HG03097 (cell line): ENCODE results near the gene SAP30BP.

Experiments
- ATAC-seq: cut with Tn5 transposase; IDR thresholded peaks from one replicate; pipeline ENCODE4 v1.9.1; 2021; ENCODE audit not compliant: unreplicated experiment, low FRiP score

Gene SAP30BP

DNA sequence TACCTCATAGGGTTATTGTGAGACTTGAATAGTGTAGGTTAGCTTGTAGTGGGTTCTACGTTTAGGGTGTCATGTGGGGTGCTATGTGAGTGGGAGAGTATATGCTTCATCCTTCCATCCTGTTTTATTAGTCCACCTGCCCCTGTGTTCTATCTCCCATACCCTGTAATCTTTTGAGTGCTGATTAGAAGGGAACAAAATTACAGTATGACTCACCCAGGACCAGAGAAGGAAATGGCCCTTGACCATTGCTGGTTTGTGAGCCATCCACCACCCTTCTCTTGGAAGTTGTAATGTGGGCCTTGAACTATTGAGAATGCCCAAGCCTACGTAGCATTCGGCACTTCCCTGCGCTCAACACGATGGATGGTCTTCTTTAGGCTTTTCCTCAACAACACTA, 17.1 kb downstream of the SAP30BP start:
- ATAC-seq, result no peak

DNA sequence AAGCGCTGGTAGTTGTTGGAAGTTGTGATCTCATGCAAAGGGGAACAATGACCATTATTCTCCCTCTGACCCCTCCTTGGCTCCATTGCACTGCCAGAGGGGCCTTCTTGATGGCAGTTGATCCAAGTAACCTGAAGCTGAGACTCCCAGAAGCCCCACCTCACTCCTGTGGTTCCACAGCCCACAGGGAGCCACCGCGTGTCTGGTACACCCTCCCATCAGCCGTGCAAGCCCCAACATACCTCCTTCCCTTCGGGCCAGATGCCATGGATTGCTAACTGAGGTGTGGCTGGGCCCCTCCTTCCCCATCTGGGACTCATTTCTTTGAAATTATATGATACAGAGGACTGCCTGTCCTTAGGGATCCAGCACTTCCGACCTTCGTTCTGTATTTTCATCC, 17.8 kb downstream of the SAP30BP start:
- no peak for ATAC-seq

DNA sequence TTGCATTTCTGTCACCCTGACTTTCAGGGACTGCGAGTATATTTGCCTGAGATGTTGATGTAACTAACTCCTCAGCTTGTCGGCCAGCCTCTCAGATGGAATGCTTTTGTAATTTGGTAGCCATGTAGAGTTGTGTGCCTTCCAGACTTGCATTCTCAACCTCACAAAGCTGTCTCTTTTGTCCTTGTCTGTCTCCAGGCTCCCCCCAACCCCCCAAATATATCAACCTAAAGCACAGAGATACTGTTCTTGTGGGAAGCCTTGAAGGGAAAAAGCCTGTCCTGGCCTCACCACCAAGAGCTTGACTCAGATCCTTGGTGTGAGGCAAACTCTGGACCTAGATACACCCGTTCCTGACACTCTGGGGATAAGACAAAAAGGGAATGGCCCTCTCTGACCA, 18.4 kb downstream of the SAP30BP start:
- no peak for ATAC-seq

DNA sequence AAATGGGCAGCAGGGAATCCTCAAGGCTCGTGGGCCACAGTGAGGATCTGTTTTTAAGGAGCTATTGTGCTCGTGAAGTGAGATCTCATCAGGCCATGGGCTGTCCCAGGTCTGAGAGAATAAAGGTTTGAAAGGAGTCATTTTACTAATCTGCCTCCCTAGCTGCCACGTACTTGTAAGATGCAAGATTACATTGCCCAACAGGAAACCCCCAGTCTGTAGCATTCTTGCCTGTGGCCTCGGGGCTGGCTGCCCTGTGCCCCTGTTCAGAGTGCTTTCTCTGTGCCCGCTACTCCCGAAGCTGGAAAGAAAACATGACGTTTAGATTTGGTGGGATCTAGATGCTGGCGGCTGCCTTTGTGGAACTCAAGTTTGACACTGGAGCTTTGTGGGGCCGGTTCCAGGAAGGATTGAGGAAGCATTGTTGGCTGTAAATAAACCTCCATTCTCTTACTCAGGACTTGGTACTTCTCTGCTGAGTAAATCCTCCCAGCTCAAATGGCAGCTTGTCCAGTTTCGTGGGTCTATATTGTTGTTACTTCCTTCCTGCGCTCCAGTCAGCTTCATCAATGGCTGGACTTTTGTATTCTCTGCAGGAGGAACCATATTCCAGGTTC, 21.2 kb downstream of the SAP30BP start:
- ATAC-seq, result no peak

DNA sequence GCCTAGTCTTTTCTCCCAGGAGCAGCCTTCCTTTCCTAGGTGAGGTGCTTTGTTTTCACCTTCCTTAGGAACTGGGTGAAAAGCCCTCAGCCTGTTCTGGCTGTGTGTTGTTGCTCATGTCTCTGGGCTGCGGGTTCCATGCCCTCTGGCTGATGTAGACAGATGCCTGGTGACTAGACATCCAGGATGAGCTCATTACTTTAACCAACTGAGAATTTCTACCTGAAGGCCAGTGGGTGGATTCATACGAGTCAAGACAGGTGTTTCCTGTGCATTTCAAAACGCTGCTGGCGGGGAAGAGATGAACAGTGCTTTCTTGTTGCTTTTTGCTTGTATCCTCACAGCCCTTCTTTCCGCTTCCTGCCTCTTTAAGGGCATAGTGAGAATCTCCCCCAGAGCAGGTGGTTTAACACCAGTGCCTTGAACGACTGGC, 22.3 kb downstream of the SAP30BP start:
- ATAC-seq, result peak; percentile 44

DNA sequence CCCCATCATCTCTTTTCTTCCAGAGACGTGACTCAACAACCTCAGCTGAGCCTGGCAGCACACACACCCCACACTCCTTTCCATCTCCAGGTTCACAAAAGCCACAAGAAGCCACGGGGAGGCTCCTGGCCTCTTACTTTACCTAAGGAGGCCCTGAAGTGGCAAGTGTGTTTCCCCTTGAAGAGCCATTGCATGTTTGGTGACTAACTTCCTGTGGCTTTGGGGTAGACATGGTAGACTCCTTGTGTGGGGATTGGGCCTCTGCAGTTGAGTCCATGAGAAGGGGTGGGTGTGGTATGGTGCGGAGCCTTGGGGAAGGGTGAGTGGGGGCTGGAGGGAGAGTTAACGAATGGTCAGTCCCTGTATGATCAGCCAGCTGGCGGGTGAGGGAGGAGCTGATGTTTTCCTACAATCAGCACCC, 24.2 kb downstream of the SAP30BP start:
- no peak for ATAC-seq

DNA sequence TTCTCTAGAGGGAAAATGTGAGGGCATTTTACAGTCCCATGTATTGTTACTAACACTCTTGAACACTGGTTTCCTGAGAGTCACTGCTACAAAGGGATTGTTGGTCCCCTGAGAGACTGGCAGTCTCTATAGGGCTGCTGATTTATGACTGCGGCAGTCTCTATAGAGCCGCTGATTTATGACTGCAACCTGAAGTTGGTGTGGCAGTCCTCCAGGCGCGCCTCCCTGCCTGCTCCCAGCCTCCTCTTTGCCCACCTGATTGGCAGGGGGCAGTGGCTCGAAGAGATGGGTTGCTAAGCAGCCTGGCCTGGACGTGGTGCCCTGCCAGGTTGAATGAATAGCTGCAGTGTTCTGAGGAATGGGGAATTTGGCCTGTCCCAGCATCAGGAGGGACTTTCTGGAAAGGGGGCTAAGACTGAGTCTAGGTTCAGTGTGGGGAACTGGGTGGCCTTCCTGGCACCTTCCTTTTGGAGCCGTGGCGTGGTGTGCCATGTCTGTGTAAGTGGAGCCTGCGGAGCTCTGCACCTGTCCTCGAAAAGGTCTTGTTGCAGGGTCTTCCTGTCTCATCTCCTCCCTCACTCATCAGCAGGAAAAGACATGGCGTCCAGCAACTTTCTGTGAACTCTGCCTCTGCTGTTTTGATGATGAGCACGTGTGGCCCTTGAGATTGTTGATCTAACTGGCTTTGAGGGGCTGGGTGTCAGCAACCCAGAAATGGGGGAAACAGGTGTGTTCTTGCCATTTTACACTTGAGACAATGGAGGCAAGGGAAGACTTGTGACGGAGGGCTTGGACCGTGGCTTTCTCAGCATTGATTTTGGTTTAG, 24.9 kb downstream of the SAP30BP start:
- no peak for ATAC-seq

DNA sequence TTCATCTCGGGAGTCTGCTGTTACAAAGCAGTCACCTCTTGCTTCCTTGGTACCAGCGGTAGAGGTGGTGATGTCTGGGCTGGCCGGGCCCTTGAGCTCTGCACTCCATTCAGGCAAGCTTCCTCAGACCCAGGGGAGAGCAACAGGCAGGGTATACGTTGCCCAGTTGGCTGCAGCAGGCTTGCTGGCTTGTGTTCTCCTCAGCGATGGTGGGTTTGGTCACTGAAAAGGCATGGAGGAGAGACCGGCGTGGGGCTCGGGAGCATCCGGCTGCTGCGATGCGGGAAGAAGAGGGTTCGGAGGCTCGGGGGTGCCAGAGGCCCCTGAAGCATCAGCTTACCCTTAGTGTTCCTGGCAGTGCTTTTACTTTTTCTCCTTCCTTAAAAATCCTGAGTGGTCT, 25.8 kb downstream of the SAP30BP start:
- ATAC-seq, result no peak

DNA sequence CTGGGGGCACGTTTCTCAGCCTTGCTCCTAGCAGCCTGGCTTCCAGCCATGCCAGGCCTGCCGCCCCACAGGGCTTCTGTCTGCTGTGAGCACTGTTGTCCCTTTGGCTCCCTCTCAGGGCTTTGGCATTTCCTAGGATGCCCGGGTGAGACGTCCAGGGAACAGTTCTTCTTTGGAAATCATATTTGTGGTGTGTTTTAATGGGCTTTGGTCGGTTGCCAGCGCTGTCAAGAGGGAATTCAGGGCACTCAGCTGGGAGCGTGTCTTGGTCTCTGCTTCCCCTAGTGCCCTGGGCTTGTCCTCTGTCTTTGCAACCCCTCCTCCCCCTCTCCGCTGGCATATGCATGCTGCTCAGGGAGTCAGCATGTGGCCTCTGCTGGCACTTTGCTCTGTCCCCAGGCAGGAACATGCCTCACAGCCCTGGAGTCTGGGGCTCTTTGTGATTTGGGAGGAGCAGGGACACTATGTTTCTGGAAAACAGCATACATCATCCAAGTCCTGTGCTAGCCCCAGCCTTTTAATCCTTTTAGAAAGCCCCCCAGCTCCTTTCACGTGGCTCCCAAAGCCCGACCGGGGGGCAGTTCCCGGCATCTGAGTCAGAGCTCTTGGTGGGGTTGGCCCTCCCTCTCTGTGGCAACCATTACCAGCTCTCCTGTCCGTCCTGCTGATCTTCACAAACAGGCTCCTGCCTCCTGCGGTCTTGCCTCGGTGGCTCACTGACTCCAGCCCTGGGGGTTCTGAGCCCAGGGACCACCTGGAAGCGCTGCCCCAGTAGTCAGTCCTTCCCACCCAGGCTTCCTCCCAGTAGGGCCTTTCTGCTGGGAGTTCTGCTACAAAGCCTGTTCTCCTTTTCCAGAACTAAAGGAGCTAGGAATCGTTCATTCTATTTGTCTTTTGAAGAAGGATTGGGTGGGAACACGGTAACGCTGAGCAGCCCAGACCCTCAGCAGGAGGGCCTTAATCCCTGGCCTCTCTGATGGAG, 26.7 kb downstream of the SAP30BP start:
- no peak for ATAC-seq

DNA sequence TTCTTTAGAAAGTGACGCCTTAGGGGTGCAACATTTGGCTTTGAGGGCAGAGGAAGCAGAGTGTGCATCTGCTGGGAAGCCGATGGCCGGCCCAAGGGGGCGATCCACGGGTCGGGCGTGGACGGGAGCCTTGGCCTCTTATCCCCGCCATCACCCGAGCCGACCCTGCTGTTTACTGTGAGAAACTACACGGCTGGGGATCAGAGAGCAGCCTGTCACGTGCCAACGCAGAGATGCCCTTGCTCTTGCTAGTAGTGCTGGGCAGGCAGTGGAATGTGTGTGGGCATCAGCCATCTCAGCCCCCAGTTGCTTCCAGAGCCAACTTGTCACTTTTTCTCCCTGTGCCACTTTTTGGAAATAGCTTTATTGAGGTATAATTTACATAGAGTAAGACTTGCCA, 27.4 kb downstream of the SAP30BP start:
- no peak for ATAC-seq

DNA sequence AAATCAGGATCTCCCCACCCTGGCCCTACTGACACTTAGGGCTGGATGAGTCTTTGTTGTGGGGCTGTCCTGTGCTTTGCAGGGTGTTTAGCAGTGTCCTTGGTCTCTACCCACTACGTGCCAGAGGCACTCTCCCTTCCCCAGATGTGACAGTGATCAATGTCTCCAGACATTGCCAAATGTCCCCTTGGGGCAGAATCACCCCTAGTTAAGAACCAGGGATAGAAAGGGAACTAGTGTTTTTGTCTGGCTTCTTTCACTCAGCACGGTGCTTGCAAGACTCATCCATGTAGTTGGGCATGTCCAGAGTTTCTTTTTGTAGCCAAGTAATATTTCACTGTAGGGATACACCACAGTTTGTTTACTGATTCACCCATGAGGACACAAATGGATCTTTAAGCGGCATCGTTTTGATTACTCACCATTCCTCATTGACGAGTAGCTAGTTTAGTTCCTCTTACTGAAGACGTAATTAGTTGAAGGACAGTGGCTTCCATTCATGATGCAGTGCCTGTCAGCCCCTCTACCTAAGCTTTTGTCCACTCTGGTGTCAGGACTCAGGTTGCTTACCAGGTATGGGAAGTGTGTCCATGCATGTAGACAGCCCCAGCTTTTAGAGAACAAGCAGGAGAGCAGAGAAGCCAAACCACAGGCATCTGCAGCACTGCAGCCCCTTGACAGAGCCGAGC, 28.1 kb downstream of the SAP30BP start:
- no peak for ATAC-seq

DNA sequence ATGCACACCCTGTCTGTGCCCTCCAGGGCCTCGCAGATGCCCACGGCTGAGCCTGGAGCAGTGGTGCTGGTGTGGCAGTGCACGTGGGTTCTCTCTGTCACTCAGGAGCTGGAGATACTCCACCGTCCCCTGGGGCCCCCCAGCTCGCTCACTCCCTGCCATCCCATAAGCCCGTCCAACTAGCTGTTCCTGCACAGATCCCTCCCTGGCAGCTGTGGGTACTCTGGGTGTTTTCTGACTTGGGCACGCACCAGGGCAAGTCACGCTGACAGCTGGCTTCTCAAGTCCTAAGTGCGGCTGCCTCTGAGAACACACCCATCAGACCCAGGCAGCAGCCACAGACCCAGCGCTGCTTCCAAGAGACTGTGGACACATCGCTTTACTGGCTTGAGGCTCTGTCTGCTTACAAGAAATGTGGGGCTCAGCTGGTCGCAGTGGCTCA, 28.7 kb downstream of the SAP30BP start:
- no peak for ATAC-seq

DNA sequence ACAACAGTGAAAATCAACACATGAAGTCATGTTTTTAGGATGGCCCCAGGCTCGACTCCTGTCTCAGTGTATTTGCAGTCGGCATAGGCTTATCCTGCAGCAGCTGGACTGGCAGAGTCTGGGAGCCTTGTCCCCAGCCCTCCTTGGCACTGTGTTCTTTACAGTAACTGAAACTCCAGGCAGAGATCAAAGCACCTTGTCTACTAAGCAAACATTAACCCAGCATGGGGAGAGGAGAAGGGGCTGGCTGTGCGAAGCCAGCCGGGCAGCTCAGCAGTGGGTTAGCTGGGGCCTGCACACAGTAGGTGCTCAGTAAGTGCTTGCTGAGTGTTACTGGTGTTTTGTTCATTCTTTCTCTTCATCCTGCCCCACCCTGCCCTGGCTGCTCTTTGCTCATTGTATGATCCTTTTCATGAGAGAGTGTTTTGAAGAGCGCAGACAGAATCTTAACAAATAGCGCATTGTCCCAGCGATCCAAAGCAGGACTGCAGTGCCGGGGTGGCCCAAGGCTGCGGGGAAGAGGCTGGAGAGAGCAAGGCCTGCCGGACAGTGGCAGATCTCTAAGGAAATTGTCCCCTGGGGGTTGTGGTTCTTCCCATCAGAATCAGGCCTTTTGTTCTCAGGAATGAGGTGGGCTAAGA, 30.6 kb downstream of the SAP30BP start:
- ATAC-seq, result no peak

DNA sequence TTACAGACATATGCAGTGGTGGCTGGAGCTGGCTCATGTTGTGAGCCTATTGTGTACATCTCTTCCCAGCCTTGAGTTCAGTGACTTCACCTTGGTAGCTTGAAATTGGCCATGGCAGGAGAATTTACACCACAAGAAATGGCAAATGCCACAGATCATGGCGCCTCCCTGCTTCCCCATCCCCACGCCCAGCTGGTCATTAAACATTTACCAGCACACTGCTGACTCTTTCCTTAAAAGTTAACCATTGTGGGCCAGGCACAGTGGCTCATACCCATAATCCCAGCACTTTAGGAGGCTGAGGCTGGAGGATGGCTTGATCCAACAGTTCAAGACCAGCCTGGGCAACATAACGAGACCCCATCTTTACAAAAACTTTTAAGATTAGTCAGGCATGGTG, 31.5 kb downstream of the SAP30BP start:
- no peak for ATAC-seq

DNA sequence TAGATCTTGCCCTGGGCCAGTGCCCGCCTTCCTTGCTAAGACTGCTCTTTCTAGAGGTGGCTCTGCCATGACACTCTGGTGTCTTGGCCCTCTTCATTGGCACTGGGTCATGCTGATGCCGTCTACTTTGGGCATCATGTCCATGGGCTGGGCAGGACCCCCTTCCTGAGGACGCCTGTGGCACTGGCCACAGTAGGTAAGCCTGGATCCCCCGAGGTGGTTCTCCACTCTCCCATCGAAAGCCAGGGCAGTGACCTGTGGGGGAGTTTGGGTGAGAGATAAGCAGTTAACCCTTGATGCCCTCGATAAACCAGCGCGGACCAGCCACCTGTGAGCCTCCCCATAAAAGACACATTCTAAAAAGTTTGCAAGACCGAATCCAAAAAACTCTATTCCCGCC, 34.1 kb downstream of the SAP30BP start:
- ATAC-seq, result no peak

DNA sequence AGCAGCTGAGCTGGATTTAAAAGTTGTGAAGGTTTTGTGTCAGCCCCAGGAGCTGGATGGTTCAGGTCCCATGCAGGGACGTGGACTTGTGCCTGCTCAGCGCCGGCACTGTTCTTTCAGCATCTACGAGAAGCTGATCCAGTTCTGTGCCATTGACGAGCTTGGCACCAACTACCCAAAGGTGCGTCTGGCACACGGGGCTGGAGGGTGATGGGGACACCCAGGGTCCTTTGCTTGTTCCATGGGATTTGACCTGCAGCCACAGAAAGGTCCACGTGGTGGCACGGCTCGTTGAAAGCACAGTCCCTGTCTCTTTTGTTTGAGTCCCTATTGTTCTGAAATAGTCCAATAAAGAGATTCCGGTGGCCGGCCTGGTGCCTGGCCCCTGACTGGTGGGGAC, 36.1 kb downstream of the SAP30BP start:
- no peak for ATAC-seq

DNA sequence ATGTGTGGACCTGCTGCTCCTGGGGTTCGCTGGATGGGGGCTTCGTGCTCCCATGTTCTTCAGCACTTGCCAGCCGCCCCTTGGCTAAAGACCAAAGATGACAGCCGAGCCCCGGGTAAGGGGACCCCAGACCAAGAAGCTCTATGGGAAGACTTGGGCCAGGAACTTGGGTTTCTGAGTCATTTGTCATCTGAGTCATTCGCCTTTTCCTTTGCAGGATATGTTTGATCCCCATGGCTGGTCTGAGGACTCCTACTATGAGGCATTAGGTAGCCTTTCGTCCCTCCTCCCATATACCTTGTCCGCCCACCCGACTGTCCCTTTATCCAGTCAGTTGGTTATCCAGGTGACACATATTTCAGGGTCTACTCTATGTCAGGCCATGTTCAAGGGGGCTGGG, 36.5 kb downstream of the SAP30BP start:
- no peak for ATAC-seq

DNA sequence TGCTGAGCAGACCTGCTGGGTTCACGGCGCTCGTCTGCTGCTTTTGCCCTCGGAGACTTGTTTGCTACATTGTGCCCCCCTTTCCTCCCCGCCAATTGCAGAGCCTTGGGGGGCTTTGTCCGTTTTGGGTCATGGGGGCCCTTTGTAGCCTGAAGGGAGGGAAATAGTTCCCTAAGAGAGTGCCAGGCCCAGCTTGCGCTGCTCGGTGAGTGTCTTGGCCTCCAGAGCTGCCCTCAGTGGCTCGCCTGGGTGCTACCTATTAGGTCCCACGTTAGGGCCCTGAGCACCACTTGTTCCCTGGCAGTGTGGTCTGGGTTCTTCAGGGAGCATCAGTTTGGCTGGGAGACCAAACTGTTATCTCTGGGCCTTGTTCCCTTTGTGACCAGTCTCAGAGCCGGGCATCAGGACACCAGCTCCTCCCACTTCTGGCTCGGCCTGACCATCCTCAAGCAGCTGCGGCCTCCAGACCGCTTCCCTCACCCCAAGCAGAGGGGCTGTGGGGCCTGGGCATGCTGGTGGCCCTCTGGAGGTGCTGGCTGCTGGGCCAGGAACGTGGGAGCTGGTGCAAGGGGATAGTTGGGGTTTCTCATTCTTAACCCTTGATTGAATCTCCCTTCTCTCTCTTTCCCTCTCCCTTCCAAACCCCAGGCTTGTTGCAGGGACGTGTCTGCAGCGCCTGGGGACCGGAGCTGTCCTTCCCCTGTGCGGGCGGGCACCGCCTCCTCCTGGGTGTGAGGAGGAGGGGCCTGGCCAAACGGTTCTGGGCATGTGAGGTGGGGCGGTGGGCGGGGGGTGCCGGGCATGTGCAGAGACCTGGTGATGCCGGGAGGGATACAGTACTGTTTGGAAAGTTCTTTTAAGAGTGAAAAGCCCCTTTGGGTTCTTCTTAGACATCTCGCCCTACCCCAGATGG, 38.1 kb downstream of the SAP30BP start:
- ATAC-seq, result no peak
